Sigmoid colon (tissue), 7 donors: ENCODE data around the gene SEMA3F. TPM values are rescaled to one million over a fixed set of nuclear protein-coding genes. Genes with fewer than 3 reads are reported as not detected.

ENCODE experiments used
- DNase-seq: peaks from one replicate; pipeline ENCODE4 v3.0.0-alpha.2; 2019
- H3K27ac ChIP-seq, 4 donors: fragments of 200-600 bp; sonication (generic); one replicate each; pipeline ENCODE4 v1.5.1; 2016 to 2019; ENCODE audit warnings: mild to moderate bottlenecking in 1 of 4
- H3K27me3 ChIP-seq, 3 donors: fragments of 200-600 bp; sonication (generic); one replicate each; pipeline ENCODE4 v1.5.1; 2019; ENCODE audit warnings: mild to moderate bottlenecking in 1 of 3
- H3K36me3 ChIP-seq, 4 donors: fragments of 200-600 bp; sonication (generic); one replicate each; pipeline ENCODE4 v1.5.1; 2016 to 2019
- H3K4me1 ChIP-seq, 4 donors: fragments of 200-600 bp; sonication (generic); one replicate each; pipeline ENCODE4 v1.5.1; 2017 to 2019
- H3K4me3 ChIP-seq, 4 donors: fragments of 200-600 bp; sonication (generic); one replicate each; pipeline ENCODE4 v1.5.1; 2017 to 2019; ENCODE audit warnings: mild to moderate bottlenecking in 2 of 4, moderate library complexity in 1 of 4
- H3K9me3 ChIP-seq, 4 donors: fragments of 200-600 bp in 3 of 4; sonication (generic) in 3 of 4; one replicate each; pipeline versions ENCODE4 v1.5.1 to v1.6.1; 2013 to 2019
- EP300 ChIP-seq, 4 donors: sonication (generic); formaldehyde crosslinking; IDR thresholded peaks; one replicate each; pipeline ENCODE4 v1.6.1; 2017; ENCODE audit warnings: antibody characterized with exemption in 4 of 4
- POLR2A ChIP-seq, 2 donors: fragments of 450-650 bp; IDR thresholded peaks; one replicate each; pipeline ENCODE4 v1.6.1; 2016; ENCODE audit warnings: antibody characterized with exemption in 2 of 2, mild to moderate bottlenecking in 2 of 2, moderate library complexity in 2 of 2
- POLR2AphosphoS5 ChIP-seq, 4 donors: sonication (generic); formaldehyde crosslinking; IDR thresholded peaks; one replicate each; pipeline ENCODE4 v1.6.1; 2017; ENCODE audit warnings: antibody characterized with exemption in 4 of 4
- WGBS, 2 donors: extraction: QIAGEN DNeasy Blood & Tissue Kit; methylation state at CpG; one replicate each; pipeline ENCODE4 v1.1.7; 2013; 5-methylcytosine and 5-hydroxymethylcytosine counted together
- intact Hi-C: fragments of 100-400 bp; cut with DNase I; formaldehyde crosslinking; loops from one replicate; pipeline ENCODE4 v1.15.1; 2023
- polyA plus RNA-seq, 3 donors: library from polyadenylated mRNA; stranded (reverse); fragments of 200-250 nt; gene quantifications; one replicate each; pipeline ENCODE4 v1.2.3, GENCODE V29; 2013
- total RNA-seq, 4 donors: library from RNA; depleted of rRNA; stranded (reverse); fragments of >200 nt; gene quantifications; one replicate each; pipeline ENCODE4 v1.1.0, GENCODE V29; 2016
- TF ChIP-seq, protein P1 (sequence below), 4 experiments: fragments of 450-650 bp in 3 of 4; fragments of 200-600 bp in 1 of 4; IDR thresholded peaks; one replicate each; pipeline ENCODE4 v1.5.1; 2016 to 2019; ENCODE audit warnings: antibody characterized with exemption in 4 of 4, mild to moderate bottlenecking in 3 of 4, moderate library complexity in 2 of 4
- donor health status: healthy with polysubstance abuse.
- donor health status: Bipolar disorder and iron deficiency.
- donor health status: healthy.

Gene SEMA3F
- total and polyA plus RNA-seq, 7 donors, result 0.60 to 12.3 (median 7.5) TPM

GRCh38 chr3:50181985-50182384 lies 26.9 kb downstream of the SEMA3F start:
- DNase-seq, result no peak
- H3K27ac ChIP-seq, result no peak overlapping the region
- no peaks in the 10 kb centered on the region for H3K9me3 ChIP-seq
- no peak overlapping the region for H3K4me3 ChIP-seq
- no peaks in the 10 kb centered on the region for H3K27me3 ChIP-seq
- no peaks in the 10 kb centered on the region for H3K4me1 ChIP-seq
- intact Hi-C loops, result no loop called here
- 94 to 95% methylated on average over 5 of the region's 5 CpGs for WGBS, 2 donors
- peaks cover 0 to 20% (median 0%) of the 10 kb centered on the region in 4 donors for H3K36me3 ChIP-seq
- TF ChIP-seq POLR2AphosphoS5 (IDR thresholded peaks at IDR 0.05), result no peak

- H3K4me3 ChIP-seq, result no peak overlapping the region
- no peaks in the 10 kb centered on the region for H3K4me1 ChIP-seq
- no peaks in the 10 kb centered on the region for H3K27me3 ChIP-seq
- intact Hi-C loops, result no loop called here
- WGBS, 2 donors, result 88 to 93% methylated on average over 26 of the region's 26 CpGs
- H3K27ac ChIP-seq, result no peak overlapping the region
- no peak for DNase-seq
- TF ChIP-seq POLR2A (IDR thresholded peaks at IDR 0.05), result no peak
- no peak for TF ChIP-seq EP300 (IDR thresholded peaks at IDR 0.05)
- H3K9me3 ChIP-seq, result no peaks in the 10 kb centered on the region
- peaks cover 0 to 22% (median 0%) of the 10 kb centered on the region in 4 donors for H3K36me3 ChIP-seq
Observed at GRCh38 chr3:50182533-50183099, 27.5 kb downstream of the SEMA3F start.

DNA sequence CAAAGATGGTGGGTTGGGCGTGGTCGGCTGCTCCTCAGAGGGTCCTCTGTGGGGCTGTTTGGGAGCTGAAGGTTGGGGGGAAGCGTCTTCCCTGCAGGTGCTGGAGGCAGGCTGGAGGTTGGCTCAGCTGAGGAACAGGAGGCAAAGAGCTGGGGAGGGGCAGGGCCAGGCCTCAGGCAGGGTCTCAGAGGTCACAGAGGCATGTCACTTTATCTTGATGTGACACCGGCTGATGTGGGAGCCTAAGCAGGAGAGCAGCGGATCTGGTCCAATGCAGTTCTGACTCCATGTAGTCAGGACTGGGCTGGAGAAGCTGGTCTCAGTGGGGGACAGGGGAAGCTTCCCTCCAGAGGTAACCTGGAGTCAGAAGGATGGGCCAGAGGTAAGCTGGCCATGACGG lies 28.6 kb downstream of the SEMA3F start:
- WGBS, 2 donors, result 93 to 94% methylated on average over 6 of the region's 6 CpGs
- peaks cover 0 to 24% (median 0%) of the 10 kb centered on the region in 4 donors for H3K36me3 ChIP-seq

GRCh38 chr3:50184242-50184978 lies 29.3 kb downstream of the SEMA3F start:
- DNase-seq, result no peak
- WGBS, 2 donors, result 93 to 94% methylated on average over 21 of the region's 21 CpGs
- Histone ChIP-seq H3K4me1 (peaks cover 0 to 4% (median 1%) of the 10 kb centered on the region in 4 donors), H3K9me3 (no peaks in the 10 kb centered on the region), H3K27ac (no peak overlapping the region), H3K27me3 (no peaks in the 10 kb centered on the region), H3K36me3 (peaks cover 0 to 24% (median 0%) of the 10 kb centered on the region in 4 donors), H3K4me3 (no peak overlapping the region)
- intact Hi-C loops, result no loop called here
- TF ChIP-seq, protein P1, sequence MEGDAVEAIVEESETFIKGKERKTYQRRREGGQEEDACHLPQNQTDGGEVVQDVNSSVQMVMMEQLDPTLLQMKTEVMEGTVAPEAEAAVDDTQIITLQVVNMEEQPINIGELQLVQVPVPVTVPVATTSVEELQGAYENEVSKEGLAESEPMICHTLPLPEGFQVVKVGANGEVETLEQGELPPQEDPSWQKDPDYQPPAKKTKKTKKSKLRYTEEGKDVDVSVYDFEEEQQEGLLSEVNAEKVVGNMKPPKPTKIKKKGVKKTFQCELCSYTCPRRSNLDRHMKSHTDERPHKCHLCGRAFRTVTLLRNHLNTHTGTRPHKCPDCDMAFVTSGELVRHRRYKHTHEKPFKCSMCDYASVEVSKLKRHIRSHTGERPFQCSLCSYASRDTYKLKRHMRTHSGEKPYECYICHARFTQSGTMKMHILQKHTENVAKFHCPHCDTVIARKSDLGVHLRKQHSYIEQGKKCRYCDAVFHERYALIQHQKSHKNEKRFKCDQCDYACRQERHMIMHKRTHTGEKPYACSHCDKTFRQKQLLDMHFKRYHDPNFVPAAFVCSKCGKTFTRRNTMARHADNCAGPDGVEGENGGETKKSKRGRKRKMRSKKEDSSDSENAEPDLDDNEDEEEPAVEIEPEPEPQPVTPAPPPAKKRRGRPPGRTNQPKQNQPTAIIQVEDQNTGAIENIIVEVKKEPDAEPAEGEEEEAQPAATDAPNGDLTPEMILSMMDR (IDR thresholded peaks at IDR 0.05), result no peak
- TF ChIP-seq POLR2A (IDR thresholded peaks at IDR 0.05) (no peak), POLR2AphosphoS5 (IDR thresholded peaks at IDR 0.05) (no peak), EP300 (IDR thresholded peaks at IDR 0.05) (no peak)

More for the DNA sequence above, 28.6 kb downstream of the SEMA3F start:
- H3K27me3 ChIP-seq, result no peaks in the 10 kb centered on the region
- no peak for DNase-seq
- no peak overlapping the region for H3K27ac ChIP-seq
- no peaks in the 10 kb centered on the region for H3K4me1 ChIP-seq
- H3K4me3 ChIP-seq, result no peak overlapping the region
- H3K9me3 ChIP-seq, result no peaks in the 10 kb centered on the region
- intact Hi-C loops, result no loop called here
- TF ChIP-seq POLR2AphosphoS5 (IDR thresholded peaks at IDR 0.05) (no peak), EP300 (IDR thresholded peaks at IDR 0.05) (no peak), POLR2A (IDR thresholded peaks at IDR 0.05) (no peak)
- TF ChIP-seq, protein P1 (IDR thresholded peaks at IDR 0.05), result no peak

- no peaks in the 10 kb centered on the region for H3K9me3 ChIP-seq
- no peak for TF ChIP-seq EP300 (IDR thresholded peaks at IDR 0.05)
- no peak for TF ChIP-seq POLR2AphosphoS5 (IDR thresholded peaks at IDR 0.05)
- no peak for TF ChIP-seq POLR2A (IDR thresholded peaks at IDR 0.05)
- TF ChIP-seq, protein P1 (IDR thresholded peaks at IDR 0.05), result no peak
- H3K27ac ChIP-seq, result no peak overlapping the region
- WGBS, 2 donors, result 96% methylated on average over 4 of the region's 4 CpGs
- intact Hi-C loops, result no loop called here
- H3K27me3 ChIP-seq, result no peaks in the 10 kb centered on the region
- H3K36me3 ChIP-seq, result peaks cover 0 to 24% (median 0%) of the 10 kb centered on the region in 4 donors
- H3K4me3 ChIP-seq, result no peak overlapping the region
- no peak for DNase-seq
- H3K4me1 ChIP-seq, result peaks cover 0 to 4% (median 1%) of the 10 kb centered on the region in 4 donors
Observed at GRCh38 chr3:50185230-50185629, 30.1 kb downstream of the SEMA3F start.
